Spleen (tissue), 7 donors: ENCODE results near the gene LRRC45.

Experiments
- CTCF ChIP-seq, 11 experiments: fragments of 200-600 bp in 7 of 11; fragments of 450-650 bp in 4 of 11; sonication (generic) in 4 of 11; IDR thresholded peaks in 8 of 11; conservative IDR thresholded peaks in 3 of 11; 1 replicate in 7 of 11; 2 replicates in 4 of 11; pipeline versions ENCODE4 v1.4.0 to v1.8.0; 2016 to 2021; ENCODE audit warnings: antibody characterized with exemption in 11 of 11, inconsistent platforms in 4 of 11, mild to moderate bottlenecking in 1 of 11
- POLR2A ChIP-seq, 3 donors: fragments of 450-650 bp; IDR thresholded peaks; one replicate each; pipeline ENCODE4 v1.5.1; 2017; ENCODE audit warnings: antibody characterized with exemption in 3 of 3, mild to moderate bottlenecking in 1 of 3
- POLR2AphosphoS5 ChIP-seq, 3 donors: sonication (generic); formaldehyde crosslinking; IDR thresholded peaks; one replicate each; pipeline ENCODE4 v1.5.1; 2017; ENCODE audit warnings: antibody characterized with exemption in 3 of 3
- donor health status: DM: no; HTN: no; CAD: no; lungs with moderate emphysema.
- donor health status: DM: no; HTN: no; CAD: no.
- donor health status: DM: no; HTN: no; CAD: no.

GRCh38 chr17:82063424-82064415 lies 40.6 kb downstream of the LRRC45 start:
- TF ChIP-seq CTCF (IDR thresholded peaks at IDR 0.05 in 8 of 11, conservative IDR thresholded peaks at IDR 0.05 in 3 of 11) (no peak), POLR2AphosphoS5 (IDR thresholded peaks at IDR 0.05) (no peak), POLR2A (IDR thresholded peaks at IDR 0.05) (no peak)
